Astrocyte of the hippocampus (primary cell): ENCODE results near the gene TMEM130.
"Not testable (repeated sequence)": the region's sequence is repeated elsewhere in the genome, so short reads cannot be mapped to it uniquely, and the experiment has no call there.

Source experiments
- DNase-seq: peaks from one replicate; pipeline ENCODE4 v3.0.0; 2011; ENCODE audit warnings: low read depth, low spot score

Gene TMEM130

GRCh38 chr7:98842552-98842951, 27.3 kb downstream of the TMEM130 start:
- not testable (repeated sequence) for DNase-seq

GRCh38 chr7:98841179-98841997, 28.4 kb downstream of the TMEM130 start:
- DNase-seq: peak; percentile 74

- peak; percentile 44 for DNase-seq
Observed at GRCh38 chr7:98840722-98841121, 29.1 kb downstream of the TMEM130 start.

GRCh38 chr7:98840096-98840495, 29.7 kb downstream of the TMEM130 start:
- no peak for DNase-seq

GRCh38 chr7:98837630-98837972, 32.2 kb downstream of the TMEM130 start:
- DNase-seq: no peak

- DNase-seq: peak; percentile 67
Observed at GRCh38 chr7:98836811-98837629, 32.8 kb downstream of the TMEM130 start.

- no peak for DNase-seq
Observed at GRCh38 chr7:98834949-98835348, 34.9 kb downstream of the TMEM130 start.

- no peak for DNase-seq
Observed at GRCh38 chr7:98833022-98833421, 36.8 kb downstream of the TMEM130 start.

GRCh38 chr7:98831641-98832221, 38.1 kb downstream of the TMEM130 start:
- no peak for DNase-seq

- DNase-seq: no peak
Observed at GRCh38 chr7:98830972-98831548, 38.8 kb downstream of the TMEM130 start.

- no peak for DNase-seq
Observed at GRCh38 chr7:98828368-98828767, 41.4 kb downstream of the TMEM130 start.

GRCh38 chr7:98827258-98827657, 42.6 kb downstream of the TMEM130 start:
- DNase-seq: no peak

GRCh38 chr7:98826811-98827231, 43.0 kb downstream of the TMEM130 start:
- DNase-seq: peak; percentile 40

- no peak for DNase-seq
Observed at GRCh38 chr7:98826387-98826786, 43.4 kb downstream of the TMEM130 start.

- no peak for DNase-seq
Observed at GRCh38 chr7:98823226-98823625, 46.6 kb downstream of the TMEM130 start.

GRCh38 chr7:98821348-98821747, 48.5 kb downstream of the TMEM130 start:
- no peak for DNase-seq

- no peak for DNase-seq
Observed at GRCh38 chr7:98816967-98817710, 52.7 kb downstream of the TMEM130 start.

- no peak for DNase-seq
Observed at GRCh38 chr7:98816241-98816640, 53.6 kb downstream of the TMEM130 start.

- no peak for DNase-seq
Observed at GRCh38 chr7:98815313-98815712, 54.5 kb downstream of the TMEM130 start.

GRCh38 chr7:98811299-98811698, 58.5 kb downstream of the TMEM130 start:
- DNase-seq: no peak

- peak; percentile 97 for DNase-seq
Observed at GRCh38 chr7:98810153-98810802, 59.5 kb downstream of the TMEM130 start.
